ENCODE results near the gene KRT31.

GRCh38 chr17:41383690-41384089 lies 13.7 kb downstream of the KRT31 start:
- no peak for TF ChIP-seq POLR2A (IDR thresholded peaks at IDR 0.05)
- TF ChIP-seq CTCF (IDR thresholded peaks at IDR 0.05), result no peak

Measured in body of pancreas (tissue), 4 donors.